ENCODE measurements around the gene XBP1. TPM values are rescaled to one million over a fixed set of nuclear protein-coding genes. Genes with fewer than 3 reads are reported as not detected.

XBP1 gene
- total and polyA plus RNA-seq, 3 donors from 2014 or later, result 48.2 to 63.3 (median 52.5) TPM

- 3 to 7% methylated on average over 7 of the region's 7 CpGs for WGBS, 2 donors
- no peaks in the 10 kb centered on the region for H3K9me3 ChIP-seq
- peaks cover 10% of the 10 kb centered on the region for H3K4me1 ChIP-seq
- H3K36me3 ChIP-seq (ENCODE audit: low read depth, missing control alignments), result no peaks in the 10 kb centered on the region
- H3K27me3 ChIP-seq, result no peaks in the 10 kb centered on the region
- H3K27ac ChIP-seq, result peak overlapping the region; percentile 93 to 99
- intact Hi-C loops (cut with DNase I; ENCODE audit: low total_unique reads), result no loop called here
- peak overlapping the region; percentile 82 to 100 for H3K4me3 ChIP-seq
- DNase-seq, result peak; percentile 44
- no peak for TF ChIP-seq POLR2A (IDR thresholded peaks at IDR 0.05)
- TF ChIP-seq CTCF (IDR thresholded peaks at IDR 0.05), result no peak
These were observed 1.4 kb downstream of the XBP1 start for GRCh38 chr22:28798810-28799605.

GRCh38 chr22:28795932-28796856 is 4.2 kb downstream of the XBP1 start:
- Histone ChIP-seq H3K9me3 (no peaks in the 10 kb centered on the region), H3K27me3 (no peaks in the 10 kb centered on the region), H3K36me3 (ENCODE audit: low read depth, missing control alignments) (no peaks in the 10 kb centered on the region), H3K27ac (no peak overlapping the region), H3K4me1 (peaks cover 5% of the 10 kb centered on the region), H3K4me3 (no peak overlapping the region)
- TF ChIP-seq POLR2A (IDR thresholded peaks at IDR 0.05) (no peak), CTCF (IDR thresholded peaks at IDR 0.05) (no peak)
- no peak for DNase-seq
- 78 to 84% methylated on average over 5 of the region's 5 CpGs for WGBS, 2 donors
- intact Hi-C loops (cut with DNase I; ENCODE audit: low total_unique reads), result no loop called here

GRCh38 chr22:28795071-28795693 is 5.2 kb downstream of the XBP1 start:
- Histone ChIP-seq H3K27ac (no peak overlapping the region), H3K4me1 (peaks cover 4% of the 10 kb centered on the region), H3K4me3 (no peak overlapping the region), H3K36me3 (ENCODE audit: low read depth, missing control alignments) (no peaks in the 10 kb centered on the region), H3K9me3 (no peaks in the 10 kb centered on the region), H3K27me3 (no peaks in the 10 kb centered on the region)
- no peak for DNase-seq
- 75 to 88% methylated on average over 6 of the region's 6 CpGs for WGBS, 2 donors
- intact Hi-C loops (cut with DNase I; ENCODE audit: low total_unique reads), result no loop called here
- TF ChIP-seq CTCF (IDR thresholded peaks at IDR 0.05), result no peak
- no peak for TF ChIP-seq POLR2A (IDR thresholded peaks at IDR 0.05)

- Histone ChIP-seq H3K4me3 (no peak overlapping the region), H3K27ac (no peak overlapping the region), H3K9me3 (no peaks in the 10 kb centered on the region), H3K36me3 (ENCODE audit: low read depth, missing control alignments) (no peaks in the 10 kb centered on the region), H3K27me3 (no peaks in the 10 kb centered on the region), H3K4me1 (peaks cover 4% of the 10 kb centered on the region)
- TF ChIP-seq CTCF (IDR thresholded peaks at IDR 0.05), result no peak
- no peak for TF ChIP-seq POLR2A (IDR thresholded peaks at IDR 0.05)
- intact Hi-C loops (cut with DNase I; ENCODE audit: low total_unique reads), result no loop called here
- WGBS, 2 donors, result 76 to 79% methylated on average over 4 of the region's 4 CpGs
- no peak for DNase-seq
These were observed 6.3 kb downstream of the XBP1 start for GRCh38 chr22:28793976-28794584.

Data from testis (tissue), 3 donors.